ENCODE measurements around the gene MUC22. TPM values are rescaled to one million over a fixed set of nuclear protein-coding genes. Genes with fewer than 3 reads are reported as not detected.

The MUC22 gene
- total and polyA plus RNA-seq, 4 donors: not detected

DNA sequence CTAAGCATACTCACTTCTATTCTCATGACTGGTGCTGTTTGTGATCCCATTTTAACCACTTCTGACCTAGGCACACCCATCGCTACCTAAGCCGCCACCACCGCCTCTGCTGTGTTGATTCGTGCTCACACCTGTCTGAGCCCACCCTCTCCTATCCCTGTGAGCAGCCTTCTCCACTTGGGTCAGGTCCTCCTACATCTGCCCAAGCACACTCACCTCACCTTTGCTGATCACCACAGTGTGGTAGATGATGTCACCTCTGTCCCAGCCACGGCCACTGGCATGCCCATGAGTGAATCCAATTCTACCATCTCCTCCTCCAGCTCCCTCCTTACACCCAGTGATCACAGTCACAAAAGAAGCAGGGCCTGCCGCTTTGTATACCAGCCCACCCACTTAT, 20.8 kb downstream of the MUC22 start:
- Histone ChIP-seq H3K9me3 (ENCODE audit: control insufficient read depth in 4 of 4, low read length in 3 of 4) (no peaks in the 10 kb centered on the region), H3K4me3 (ENCODE audit: low read depth in 1 of 3, low read length in 3 of 3) (no peak overlapping the region), H3K27me3 (ENCODE audit: control insufficient read depth in 4 of 4, insufficient read depth in 4 of 4, low read length in 3 of 4) (no peaks in the 10 kb centered on the region), H3K36me3 (ENCODE audit: control insufficient read depth in 4 of 4, insufficient read depth in 3 of 4, low read depth in 1 of 4, low read length in 3 of 4) (no peaks in the 10 kb centered on the region), H3K4me1 (ENCODE audit: control insufficient read depth in 4 of 4, insufficient read depth in 4 of 4, low read length in 3 of 4) (no peaks in the 10 kb centered on the region), H3K9ac (ENCODE audit: low read depth in 1 of 2, low read length in 2 of 2) (no peak overlapping the region), H3K27ac (ENCODE audit: low read depth in 1 of 2, low read length in 2 of 2) (no peak overlapping the region)
- DNase-seq (ENCODE audit: low spot score): no peak
- WGBS: 77% methylated on average over 6 of the region's 6 CpGs
- TF ChIP-seq SP1 (IDR thresholded peaks at IDR 0.05): no peak
- no peak for TF ChIP-seq JUND (IDR thresholded peaks at IDR 0.05)
- TF ChIP-seq HNF4A (conservative IDR thresholded peaks at IDR 0.05): no peak

DNA sequence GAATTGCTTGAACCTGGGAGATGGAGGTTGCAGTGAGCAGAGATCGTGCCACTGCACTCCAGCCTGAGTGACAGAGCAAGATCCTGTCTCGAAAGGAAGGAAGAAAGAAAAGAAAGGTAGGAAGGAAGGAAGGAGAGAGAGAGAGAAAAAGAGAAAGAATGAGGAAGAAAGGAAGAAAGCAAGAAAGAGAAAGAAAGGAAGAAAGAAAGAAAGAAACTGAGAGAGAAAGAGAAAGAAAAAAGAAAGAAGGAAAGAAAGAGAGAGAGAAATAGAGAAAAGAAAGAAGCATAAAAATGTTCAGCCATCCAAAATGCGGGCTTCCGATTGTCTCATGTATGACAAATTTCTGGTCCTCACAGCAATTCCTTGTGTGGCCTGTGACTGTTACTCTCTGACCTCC, 22.8 kb downstream of the MUC22 start:
- no peak overlapping the region for H3K9ac ChIP-seq (ENCODE audit: low read depth in 1 of 2, low read length in 2 of 2)
- no peaks in the 10 kb centered on the region for H3K9me3 ChIP-seq (ENCODE audit: control insufficient read depth in 4 of 4, low read length in 3 of 4)
- no peak overlapping the region for H3K27ac ChIP-seq (ENCODE audit: low read depth in 1 of 2, low read length in 2 of 2)
- WGBS: 86% methylated on average over 4 of the region's 4 CpGs
- H3K4me1 ChIP-seq (ENCODE audit: control insufficient read depth in 4 of 4, insufficient read depth in 4 of 4, low read length in 3 of 4): no peaks in the 10 kb centered on the region
- H3K4me3 ChIP-seq (ENCODE audit: low read depth in 1 of 3, low read length in 3 of 3): no peak overlapping the region
- TF ChIP-seq YY1 (IDR thresholded peaks at IDR 0.05): no peak
- TF ChIP-seq, protein P1, sequence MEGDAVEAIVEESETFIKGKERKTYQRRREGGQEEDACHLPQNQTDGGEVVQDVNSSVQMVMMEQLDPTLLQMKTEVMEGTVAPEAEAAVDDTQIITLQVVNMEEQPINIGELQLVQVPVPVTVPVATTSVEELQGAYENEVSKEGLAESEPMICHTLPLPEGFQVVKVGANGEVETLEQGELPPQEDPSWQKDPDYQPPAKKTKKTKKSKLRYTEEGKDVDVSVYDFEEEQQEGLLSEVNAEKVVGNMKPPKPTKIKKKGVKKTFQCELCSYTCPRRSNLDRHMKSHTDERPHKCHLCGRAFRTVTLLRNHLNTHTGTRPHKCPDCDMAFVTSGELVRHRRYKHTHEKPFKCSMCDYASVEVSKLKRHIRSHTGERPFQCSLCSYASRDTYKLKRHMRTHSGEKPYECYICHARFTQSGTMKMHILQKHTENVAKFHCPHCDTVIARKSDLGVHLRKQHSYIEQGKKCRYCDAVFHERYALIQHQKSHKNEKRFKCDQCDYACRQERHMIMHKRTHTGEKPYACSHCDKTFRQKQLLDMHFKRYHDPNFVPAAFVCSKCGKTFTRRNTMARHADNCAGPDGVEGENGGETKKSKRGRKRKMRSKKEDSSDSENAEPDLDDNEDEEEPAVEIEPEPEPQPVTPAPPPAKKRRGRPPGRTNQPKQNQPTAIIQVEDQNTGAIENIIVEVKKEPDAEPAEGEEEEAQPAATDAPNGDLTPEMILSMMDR (IDR thresholded peaks at IDR 0.05; ENCODE audit: low read depth, low read length, missing input control): no peak
- TF ChIP-seq GABPA (IDR thresholded peaks at IDR 0.05 in 1 of 2, conservative IDR thresholded peaks at IDR 0.05 in 1 of 2): no peak
- TF ChIP-seq TAF1 (conservative IDR thresholded peaks at IDR 0.05): no peak
- TF ChIP-seq FOXA1 (IDR thresholded peaks at IDR 0.05): no peak
- TF ChIP-seq JUND (IDR thresholded peaks at IDR 0.05): no peak
- no peak for TF ChIP-seq SP1 (IDR thresholded peaks at IDR 0.05)
- TF ChIP-seq, protein P2, sequence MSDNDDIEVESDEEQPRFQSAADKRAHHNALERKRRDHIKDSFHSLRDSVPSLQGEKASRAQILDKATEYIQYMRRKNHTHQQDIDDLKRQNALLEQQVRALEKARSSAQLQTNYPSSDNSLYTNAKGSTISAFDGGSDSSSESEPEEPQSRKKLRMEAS (IDR thresholded peaks at IDR 0.05): no peak
- TF ChIP-seq REST (IDR thresholded peaks at IDR 0.05): no peak
- no peak for TF ChIP-seq HNF4G (IDR thresholded peaks at IDR 0.05)
- TF ChIP-seq NR2F2 (IDR thresholded peaks at IDR 0.05): no peak
- no peak for TF ChIP-seq HNF4A (conservative IDR thresholded peaks at IDR 0.05)
- TF ChIP-seq ZBTB33 (IDR thresholded peaks at IDR 0.05): no peak
- TF ChIP-seq EGR1 (IDR thresholded peaks at IDR 0.05; ENCODE audit: low read depth in 2 of 2): no peak
- TF ChIP-seq RAD21 (IDR thresholded peaks at IDR 0.05): no peak
- no peak for TF ChIP-seq ATF3 (IDR thresholded peaks at IDR 0.05)
- no peak for DNase-seq (ENCODE audit: low spot score)
- no peaks in the 10 kb centered on the region for H3K36me3 ChIP-seq (ENCODE audit: control insufficient read depth in 4 of 4, insufficient read depth in 3 of 4, low read depth in 1 of 4, low read length in 3 of 4)
- H3K27me3 ChIP-seq (ENCODE audit: control insufficient read depth in 4 of 4, insufficient read depth in 4 of 4, low read length in 3 of 4): peaks cover 0 to 3% (median 0%) of the 10 kb centered on the region in 4 donors

Measured in liver (tissue), 9 donors.